Mammary epithelial cell (primary cell): ENCODE results near the gene SERAC1.

Experiments
- EZH2 ChIP-seq: IDR thresholded peaks from 2 replicates; pipeline ENCODE4 v1.6.1; 2012; ENCODE audit warnings: low read length, inconsistent platforms, borderline replicate concordance
- TF ChIP-seq, protein P1 (sequence below), 2 donors: IDR thresholded peaks in 1 of 2; conservative IDR thresholded peaks in 1 of 2; 2 replicates each; pipeline ENCODE4 v1.5.1; 2011 to 2012; ENCODE audit warnings: inconsistent platforms in 2 of 2, low read length in 2 of 2, mild to moderate bottlenecking in 2 of 2, control low read depth in 1 of 2, low read depth in 1 of 2; ENCODE audit not compliant: insufficient read depth in 1 of 2; ENCODE audit errors: extremely low read depth in 1 of 2

DNA sequence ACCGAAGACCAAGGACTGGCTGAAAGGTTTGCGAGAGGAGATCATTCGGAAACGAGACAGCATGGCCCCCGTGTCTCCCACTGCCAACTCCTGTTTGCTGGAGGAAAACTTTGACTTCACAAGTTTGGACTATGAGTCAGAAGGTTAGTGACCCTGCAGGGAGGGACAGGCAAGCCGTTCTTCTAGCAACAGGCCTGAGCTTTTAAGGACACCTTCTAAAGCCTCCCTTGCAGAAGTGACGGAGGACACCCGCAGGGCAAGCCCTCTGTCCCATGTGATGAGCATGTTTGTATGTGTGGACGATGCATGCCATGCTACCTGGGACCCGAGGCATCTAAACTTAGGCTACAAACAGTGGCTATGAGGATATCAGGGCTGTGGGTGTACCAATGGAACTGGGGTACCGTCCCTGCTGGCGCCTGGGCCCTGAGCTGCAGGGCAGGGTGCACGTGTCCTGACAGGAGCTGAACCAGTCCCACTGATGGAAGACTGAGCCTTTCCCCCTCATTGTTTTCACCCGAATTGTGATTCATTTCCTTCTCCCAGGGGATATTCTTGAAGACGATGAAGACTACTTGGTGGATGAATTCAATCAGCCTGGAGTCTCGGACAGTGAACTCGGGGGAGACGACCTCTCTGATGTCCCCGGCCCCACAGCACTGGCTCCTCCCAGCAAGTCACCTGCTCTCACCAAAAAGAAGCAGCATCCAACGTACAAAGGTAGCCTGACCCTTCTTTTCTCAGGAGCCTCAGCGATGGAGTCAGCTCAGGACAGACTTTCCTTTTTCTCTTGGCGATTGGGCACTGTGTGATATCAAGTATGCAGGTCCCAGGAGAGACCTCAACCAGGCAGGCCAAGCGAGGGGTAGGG, 84.4 kb downstream of the SERAC1 start:
- TF ChIP-seq, protein P1, sequence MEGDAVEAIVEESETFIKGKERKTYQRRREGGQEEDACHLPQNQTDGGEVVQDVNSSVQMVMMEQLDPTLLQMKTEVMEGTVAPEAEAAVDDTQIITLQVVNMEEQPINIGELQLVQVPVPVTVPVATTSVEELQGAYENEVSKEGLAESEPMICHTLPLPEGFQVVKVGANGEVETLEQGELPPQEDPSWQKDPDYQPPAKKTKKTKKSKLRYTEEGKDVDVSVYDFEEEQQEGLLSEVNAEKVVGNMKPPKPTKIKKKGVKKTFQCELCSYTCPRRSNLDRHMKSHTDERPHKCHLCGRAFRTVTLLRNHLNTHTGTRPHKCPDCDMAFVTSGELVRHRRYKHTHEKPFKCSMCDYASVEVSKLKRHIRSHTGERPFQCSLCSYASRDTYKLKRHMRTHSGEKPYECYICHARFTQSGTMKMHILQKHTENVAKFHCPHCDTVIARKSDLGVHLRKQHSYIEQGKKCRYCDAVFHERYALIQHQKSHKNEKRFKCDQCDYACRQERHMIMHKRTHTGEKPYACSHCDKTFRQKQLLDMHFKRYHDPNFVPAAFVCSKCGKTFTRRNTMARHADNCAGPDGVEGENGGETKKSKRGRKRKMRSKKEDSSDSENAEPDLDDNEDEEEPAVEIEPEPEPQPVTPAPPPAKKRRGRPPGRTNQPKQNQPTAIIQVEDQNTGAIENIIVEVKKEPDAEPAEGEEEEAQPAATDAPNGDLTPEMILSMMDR (conservative IDR thresholded peaks at IDR 0.05 in 1 of 2, IDR thresholded peaks at IDR 0.05 in 1 of 2; ENCODE audit: extremely low read depth in 1 of 2, insufficient read depth in 1 of 2, low read depth in 1 of 2, low read length in 2 of 2), result no peak
- TF ChIP-seq EZH2, result no peak
